Tibial artery (tissue), 4 donors: ENCODE data around the gene RAP1GAP.

ENCODE experiments used
- DNase-seq, 2 donors: peaks; one replicate each; pipeline ENCODE4 v3.0.0-alpha.2; 2019
- H3K27ac ChIP-seq, 2 donors: fragments of 200-600 bp; sonication (generic) in 1 of 2; 1 replicate in 1 of 2; 2 replicates in 1 of 2; pipeline ENCODE4 v1.5.1; 2018 to 2019; ENCODE audit warnings: mild to moderate bottlenecking in 1 of 2
- H3K27me3 ChIP-seq, 2 donors: fragments of 200-600 bp; sonication (generic) in 1 of 2; one replicate each; pipeline versions ENCODE4 v1.5.1 to v1.6.0; 2016 to 2019
- H3K36me3 ChIP-seq, 3 donors: fragments of 200-600 bp; sonication (generic) in 2 of 3; one replicate each; pipeline ENCODE4 v1.5.1; 2016 to 2019; ENCODE audit warnings: mild to moderate bottlenecking in 2 of 3
- H3K4me1 ChIP-seq, 4 donors: fragments of 200-600 bp; sonication (generic) in 2 of 4; 1 replicate in 3 of 4; 2 replicates in 1 of 4; pipeline ENCODE4 v1.5.1; 2016 to 2019
- H3K4me3 ChIP-seq, 2 donors: fragments of 200-600 bp; sonication (generic) in 1 of 2; 1 replicate in 1 of 2; 2 replicates in 1 of 2; pipeline ENCODE4 v1.5.1; 2018 to 2019; ENCODE audit warnings: mild to moderate bottlenecking in 2 of 2
- H3K9me3 ChIP-seq, 3 donors: fragments of 200-600 bp; sonication (generic) in 1 of 3; one replicate each; pipeline ENCODE4 v1.5.1; 2016 to 2019
- CTCF ChIP-seq, 2 experiments: fragments of 200-600 bp in 1 of 2; fragments of 450-650 bp in 1 of 2; IDR thresholded peaks; one replicate each; pipeline ENCODE4 v1.5.1; 2017 to 2019; ENCODE audit warnings: antibody characterized with exemption in 2 of 2, mild to moderate bottlenecking in 1 of 2, moderate library complexity in 1 of 2
- intact Hi-C: fragments of 100-400 bp; cut with DNase I; formaldehyde crosslinking; loops from one replicate; pipeline ENCODE4 v1.15.0; 2023; ENCODE audit warnings: low total_unique reads

The RAP1GAP gene

GRCh38 chr1:21644906-21645305, 24.3 kb downstream of the RAP1GAP start:
- no peak overlapping the region for H3K4me3 ChIP-seq
- no peak for DNase-seq
- no peak overlapping the region for H3K27ac ChIP-seq
- no peaks in the 10 kb centered on the region for H3K4me1 ChIP-seq
- no peak for TF ChIP-seq CTCF (IDR thresholded peaks at IDR 0.05)
- intact Hi-C loops, result no loop called here
- no peaks in the 10 kb centered on the region for H3K36me3 ChIP-seq
- H3K9me3 ChIP-seq, result no peaks in the 10 kb centered on the region
- H3K27me3 ChIP-seq, result peaks cover 0 to 85% of the 10 kb centered on the region in 2 donors

- no peak for TF ChIP-seq CTCF (IDR thresholded peaks at IDR 0.05)
- Histone ChIP-seq H3K27me3 (peaks cover 0 to 85% of the 10 kb centered on the region in 2 donors), H3K27ac (no peak overlapping the region), H3K36me3 (no peaks in the 10 kb centered on the region), H3K9me3 (no peaks in the 10 kb centered on the region), H3K4me3 (no peak overlapping the region), H3K4me1 (peaks cover 0 to 3% (median 0%) of the 10 kb centered on the region in 4 donors)
- DNase-seq, result no peak
- intact Hi-C loops, result no loop called here
Measured at GRCh38 chr1:21644348-21644747, 24.8 kb downstream of the RAP1GAP start.

- H3K27ac ChIP-seq, result no peak overlapping the region
Measured at GRCh38 chr1:21643624-21644023, 25.5 kb downstream of the RAP1GAP start.

GRCh38 chr1:21641967-21642739, 27.0 kb downstream of the RAP1GAP start:
- no peak for DNase-seq
- Histone ChIP-seq H3K36me3 (no peaks in the 10 kb centered on the region), H3K27ac (no peak overlapping the region), H3K4me3 (no peak overlapping the region), H3K27me3 (peaks cover 0 to 64% of the 10 kb centered on the region in 2 donors), H3K4me1 (peaks cover 0 to 8% (median 0%) of the 10 kb centered on the region in 4 donors), H3K9me3 (no peaks in the 10 kb centered on the region)
- intact Hi-C loops, result no loop called here
- TF ChIP-seq CTCF (IDR thresholded peaks at IDR 0.05), result no peak

More at GRCh38 chr1:21643624-21644023, 25.5 kb downstream of the RAP1GAP start:
- intact Hi-C loops, result no loop called here
- peaks cover 0 to 79% of the 10 kb centered on the region in 2 donors for H3K27me3 ChIP-seq
- H3K36me3 ChIP-seq, result no peaks in the 10 kb centered on the region
- no peak for DNase-seq
- TF ChIP-seq CTCF (IDR thresholded peaks at IDR 0.05), result no peak
- no peaks in the 10 kb centered on the region for H3K9me3 ChIP-seq
- H3K4me1 ChIP-seq, result peaks cover 0 to 8% (median 0%) of the 10 kb centered on the region in 4 donors
- no peak overlapping the region for H3K4me3 ChIP-seq

- no peak for DNase-seq
- Histone ChIP-seq H3K27ac (no peak overlapping the region), H3K9me3 (no peaks in the 10 kb centered on the region), H3K4me1 (peaks cover 0 to 8% (median 0%) of the 10 kb centered on the region in 4 donors), H3K27me3 (peaks cover 0 to 58% of the 10 kb centered on the region in 2 donors), H3K36me3 (no peaks in the 10 kb centered on the region), H3K4me3 (no peak overlapping the region)
- no peak for TF ChIP-seq CTCF (IDR thresholded peaks at IDR 0.05)
- intact Hi-C loops, result no loop called here
Measured at GRCh38 chr1:21641537-21641936, 27.6 kb downstream of the RAP1GAP start.
